ENCODE results near the gene OR2L13.

OR2L13 gene

GRCh38 chr1:248094884-248095283, at the start of gene OR2L13:
TSS of gene OR2L13 (plus strand) at chr1:248095184. CDS start at chr1:248099376, 4,192 bp downstream.
- TF ChIP-seq CTCF (conservative IDR thresholded peaks at IDR 0.05; ENCODE audit: low read depth, low read length): no peak
- H3K4me3 ChIP-seq (ENCODE audit: low read depth, low read length): no peak within 1 kb of the TSS
- DNase-seq (ENCODE audit: low read depth): no peak

GRCh38 chr1:248045209-248045608, 49.8 kb upstream of the OR2L13 start:
- no peak for TF ChIP-seq CTCF (conservative IDR thresholded peaks at IDR 0.05; ENCODE audit: low read depth, low read length)
- no peak for DNase-seq (ENCODE audit: low read depth)
- H3K4me3 ChIP-seq (ENCODE audit: low read depth, low read length): no peak overlapping the region

GRCh38 chr1:248046536-248046935, 48.4 kb upstream of the OR2L13 start, which contains the start of gene OR2L3:
TSS of gene OR2L3 (plus strand) at chr1:248046836. CDS start at chr1:248060682, 13,846 bp downstream.
- H3K4me3 ChIP-seq (ENCODE audit: low read depth, low read length): no peak within 1 kb of the TSS
- no peak for TF ChIP-seq CTCF (conservative IDR thresholded peaks at IDR 0.05; ENCODE audit: low read depth, low read length)
- DNase-seq (ENCODE audit: low read depth): no peak

GRCh38 chr1:248047008-248047407, 48.0 kb upstream of the OR2L13 start:
- no peak for DNase-seq (ENCODE audit: low read depth)
- no peak for TF ChIP-seq CTCF (conservative IDR thresholded peaks at IDR 0.05; ENCODE audit: low read depth, low read length)

GRCh38 chr1:248054671-248055070, 40.3 kb upstream of the OR2L13 start:
- no peak overlapping the region for H3K4me3 ChIP-seq (ENCODE audit: low read depth, low read length)
- no peak for DNase-seq (ENCODE audit: low read depth)
- TF ChIP-seq CTCF (conservative IDR thresholded peaks at IDR 0.05; ENCODE audit: low read depth, low read length): no peak

More at GRCh38 chr1:248047008-248047407, 48.0 kb upstream of the OR2L13 start:
- H3K4me3 ChIP-seq (ENCODE audit: low read depth, low read length): no peak overlapping the region

- no peak overlapping the region for H3K4me3 ChIP-seq (ENCODE audit: low read depth, low read length)
- no peak for DNase-seq (ENCODE audit: low read depth)
- no peak for TF ChIP-seq CTCF (conservative IDR thresholded peaks at IDR 0.05; ENCODE audit: low read depth, low read length)
Observed at GRCh38 chr1:248055261-248055660, 39.7 kb upstream of the OR2L13 start.

- TF ChIP-seq CTCF (conservative IDR thresholded peaks at IDR 0.05; ENCODE audit: low read depth, low read length): no peak
- DNase-seq (ENCODE audit: low read depth): no peak
- no peak overlapping the region for H3K4me3 ChIP-seq (ENCODE audit: low read depth, low read length)
Observed at GRCh38 chr1:248065071-248065470, 29.9 kb upstream of the OR2L13 start.
